Islet of Langerhans (tissue), 1 donor: ENCODE results near the gene CHCHD3.
"Not testable (repeated sequence)": the region's sequence is repeated elsewhere in the genome, so short reads cannot be mapped to it uniquely, and the experiment has no call there.

Experiments used
- FAIRE-seq: peaks from one replicate; lab custom pipeline; 2011; peaks lifted over from hg19 to GRCh38; lab: Jason Lieb, UNC

The CHCHD3 gene

DNA sequence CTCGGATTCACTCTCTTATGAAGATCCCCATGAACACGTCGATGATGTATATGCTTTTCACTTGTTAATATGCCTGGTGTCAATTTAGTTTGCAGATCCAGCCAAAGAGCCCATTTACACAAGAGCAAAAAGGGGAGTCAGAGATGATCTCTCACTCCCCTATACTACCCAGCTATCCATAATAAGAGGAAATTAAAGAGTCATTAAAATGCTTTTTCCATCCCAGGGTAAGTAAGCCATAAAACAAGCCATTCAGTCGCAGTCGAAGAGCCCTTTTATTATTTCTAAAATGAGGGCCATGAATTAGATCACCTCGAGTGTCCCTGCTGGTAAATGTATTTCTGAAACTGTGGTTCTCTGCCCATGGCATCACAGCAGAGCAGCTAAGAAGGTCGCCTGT, 41.2 kb downstream of the CHCHD3 start:
- FAIRE-seq: no peak

DNA sequence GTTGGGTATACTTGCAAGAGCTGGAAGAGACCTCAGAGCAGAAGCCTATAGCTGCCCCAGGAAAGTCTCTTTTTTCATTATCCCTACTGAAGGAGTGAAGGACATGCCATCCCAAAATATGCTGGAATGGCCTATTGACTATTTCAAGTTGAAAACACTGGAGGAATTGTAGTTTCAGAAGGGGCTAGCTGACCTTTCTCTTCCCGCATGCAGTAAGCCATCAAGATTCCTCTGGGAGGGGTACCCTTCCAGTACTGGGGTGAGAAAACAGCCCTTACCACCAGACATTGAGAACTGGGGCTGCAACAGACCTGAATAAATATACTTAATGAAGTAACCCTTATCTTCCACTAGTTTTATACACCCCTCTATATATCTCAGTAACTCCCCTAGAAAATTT, 41.7 kb downstream of the CHCHD3 start:
- no peak for FAIRE-seq

DNA sequence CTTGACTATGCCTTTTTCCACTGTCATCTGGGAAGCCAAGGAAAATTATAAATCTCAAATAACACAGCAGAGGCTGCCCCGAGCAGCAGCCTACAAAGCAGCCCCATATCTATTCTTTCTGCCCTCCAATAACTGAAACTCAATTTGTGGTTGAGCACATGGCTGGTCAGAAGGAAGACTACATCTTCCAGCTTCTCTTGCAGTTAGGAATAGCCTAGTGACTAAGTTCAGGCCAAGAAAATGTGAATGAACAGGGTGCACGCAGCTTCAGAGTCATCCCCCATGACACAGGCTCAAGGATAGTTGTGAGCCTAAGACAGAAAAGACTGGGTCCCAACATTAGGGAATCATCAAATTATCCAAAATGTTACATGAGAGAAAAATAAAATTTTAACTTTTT, 42.3 kb downstream of the CHCHD3 start:
- FAIRE-seq: no peak

DNA sequence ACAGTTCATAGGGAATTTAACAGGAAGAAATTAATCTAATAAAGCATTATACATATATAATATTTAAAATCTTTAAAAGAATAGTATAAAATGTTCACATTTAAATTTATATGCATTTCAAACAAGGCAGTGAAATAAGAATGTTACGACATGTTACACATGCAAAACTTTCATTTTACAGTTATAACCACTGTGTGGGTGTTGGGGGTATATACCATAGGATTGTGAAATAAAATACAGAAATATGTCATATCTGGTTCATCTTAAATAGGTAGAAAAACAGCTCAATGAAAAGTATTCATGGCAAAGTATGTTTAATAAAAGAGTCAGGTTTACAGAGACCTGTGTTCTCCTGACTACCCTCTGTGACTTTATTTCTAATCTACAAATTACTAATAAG, 45.6 kb downstream of the CHCHD3 start:
- FAIRE-seq: no peak

DNA sequence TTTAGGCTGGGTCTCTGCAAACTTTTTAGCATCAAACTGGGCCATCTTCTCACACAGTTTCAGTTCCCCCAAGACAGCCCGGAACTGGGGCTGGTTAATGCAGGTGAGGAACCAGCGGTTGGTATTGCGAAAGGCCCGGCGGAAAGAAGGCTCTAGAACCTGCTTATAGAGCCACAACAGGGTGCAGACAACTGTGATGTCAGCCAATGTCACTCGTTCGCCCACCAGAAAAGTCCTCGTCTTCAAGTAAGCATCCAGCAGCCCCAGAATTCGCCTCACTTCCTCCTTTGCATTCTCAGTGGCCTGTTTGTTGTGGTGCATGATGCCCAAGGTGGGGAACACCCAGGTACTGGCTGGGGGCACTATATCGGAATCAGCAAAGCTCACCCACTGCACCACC, 46.6 kb downstream of the CHCHD3 start:
- FAIRE-seq: not testable (repeated sequence)

DNA sequence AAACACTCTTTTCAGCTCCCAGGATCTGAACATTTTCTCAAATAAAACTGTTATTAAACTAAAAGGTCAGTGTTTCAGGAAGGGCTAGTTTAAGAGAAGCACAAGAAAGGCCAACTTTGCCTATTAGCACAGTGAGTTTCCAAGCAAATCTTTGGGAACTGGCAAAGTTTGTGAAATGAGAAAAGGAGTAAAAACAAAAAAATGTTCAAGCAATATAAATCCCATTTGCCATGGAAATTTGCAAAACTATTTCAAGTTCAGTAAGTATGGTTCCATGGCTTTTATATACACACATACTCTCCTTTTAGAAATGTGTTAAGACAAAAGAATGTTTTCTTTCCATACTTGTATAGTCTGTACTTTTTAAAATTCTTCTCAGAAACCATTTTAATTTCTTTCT, 51.5 kb downstream of the CHCHD3 start:
- no peak for FAIRE-seq

DNA sequence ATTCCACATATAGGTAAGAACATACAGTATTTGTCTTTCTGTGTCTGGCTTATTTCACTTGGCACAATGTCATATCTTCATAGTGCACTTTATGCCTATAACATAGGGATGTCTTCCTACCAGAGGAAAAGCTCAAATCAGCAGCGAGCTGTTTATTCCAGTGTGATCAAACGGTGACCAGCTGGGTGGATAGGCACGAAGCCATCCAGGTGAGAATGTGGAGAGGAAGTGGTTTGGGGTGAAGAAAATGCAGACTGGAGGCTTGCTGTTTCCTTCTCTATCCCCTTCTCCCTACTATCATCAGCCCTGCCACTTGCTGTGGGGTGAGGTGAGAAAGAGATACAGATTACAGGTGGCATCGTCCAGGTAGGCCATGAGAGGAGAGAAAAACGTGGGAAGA, 52.4 kb downstream of the CHCHD3 start:
- no peak for FAIRE-seq

DNA sequence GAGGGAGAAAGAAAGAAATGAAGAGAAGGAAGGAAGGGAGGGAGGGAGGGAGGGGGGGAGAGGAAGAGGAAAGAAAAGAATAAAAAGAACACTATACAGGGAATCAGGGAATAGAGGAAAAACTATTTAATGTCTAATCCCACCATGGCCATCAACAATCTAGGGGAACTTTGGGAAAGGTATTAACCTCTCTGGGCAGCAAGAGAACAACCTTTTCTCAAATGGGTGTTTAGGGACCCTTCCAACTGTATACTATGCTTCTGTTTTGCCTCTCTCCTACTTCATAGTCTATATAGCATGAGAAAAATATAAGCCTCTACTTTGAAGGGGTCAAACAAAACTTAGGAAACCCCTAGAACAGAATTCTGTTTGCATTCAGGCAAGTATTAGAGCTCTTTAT, 54.5 kb downstream of the CHCHD3 start:
- no peak for FAIRE-seq

DNA sequence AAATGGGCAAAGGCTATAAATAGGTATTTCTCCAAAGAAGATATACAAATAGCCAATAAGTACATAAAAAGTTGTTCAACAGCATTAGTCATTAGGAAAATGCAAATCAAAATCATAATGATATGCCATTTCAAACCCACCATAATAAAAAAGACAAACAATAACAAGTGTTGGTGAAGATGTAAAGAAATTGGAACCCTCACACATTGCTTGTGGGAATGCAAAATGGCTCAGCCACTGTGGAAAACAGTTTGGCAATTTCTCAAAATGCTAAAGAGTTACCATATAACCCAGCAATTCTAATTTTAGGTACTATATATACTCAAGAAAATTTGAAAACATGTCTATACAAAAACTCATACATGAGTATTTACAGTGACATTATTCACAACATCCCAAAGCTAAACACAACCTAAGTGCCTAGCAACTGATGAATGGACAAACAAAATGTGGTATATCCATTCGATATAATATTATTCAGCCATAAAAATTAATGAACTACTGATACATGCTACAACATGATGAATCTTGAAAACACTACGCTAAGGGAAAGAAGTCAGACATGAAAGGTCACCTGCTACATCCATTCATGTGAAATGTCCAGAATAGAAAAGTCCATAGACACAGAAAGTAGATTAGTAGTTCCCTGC, 55.6 kb downstream of the CHCHD3 start:
- no peak for FAIRE-seq

DNA sequence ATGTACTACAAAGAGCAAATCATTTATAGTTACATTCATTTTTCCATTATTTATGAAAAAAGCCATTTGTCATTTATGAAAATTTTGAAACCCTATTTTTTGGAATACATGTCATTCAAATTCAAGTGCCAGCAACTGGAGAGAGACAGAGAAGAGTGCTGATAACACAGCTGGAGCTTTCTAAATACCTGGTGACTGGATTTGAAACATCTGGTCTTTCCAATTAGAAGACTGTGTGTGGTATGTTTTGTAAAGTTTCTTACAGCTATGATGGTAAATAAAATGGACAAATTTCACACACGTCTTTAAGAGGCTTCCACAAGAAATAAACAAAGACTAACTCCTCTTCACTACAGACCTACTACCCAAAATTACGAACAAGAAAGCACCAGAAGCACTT, 56.8 kb downstream of the CHCHD3 start:
- FAIRE-seq: no peak

DNA sequence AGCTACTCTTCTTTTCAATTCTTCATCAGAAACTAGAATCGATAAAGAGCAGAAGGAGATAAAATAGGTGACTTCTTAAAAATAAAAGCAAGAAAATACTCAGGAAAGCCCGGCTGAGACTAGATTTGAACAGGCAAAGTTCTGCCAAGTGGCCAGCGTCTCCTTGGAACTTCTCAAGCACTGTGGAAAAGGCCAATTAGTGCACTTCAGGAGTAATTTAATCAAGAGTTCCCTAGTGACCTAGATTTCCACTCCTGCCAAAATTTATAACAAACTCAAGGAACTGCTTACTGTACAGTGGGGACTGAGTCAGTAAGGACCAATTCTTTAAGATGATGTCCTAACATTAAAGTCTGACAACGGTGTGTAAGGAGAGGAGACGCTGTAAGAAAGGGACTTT, 57.3 kb downstream of the CHCHD3 start:
- no peak for FAIRE-seq

DNA sequence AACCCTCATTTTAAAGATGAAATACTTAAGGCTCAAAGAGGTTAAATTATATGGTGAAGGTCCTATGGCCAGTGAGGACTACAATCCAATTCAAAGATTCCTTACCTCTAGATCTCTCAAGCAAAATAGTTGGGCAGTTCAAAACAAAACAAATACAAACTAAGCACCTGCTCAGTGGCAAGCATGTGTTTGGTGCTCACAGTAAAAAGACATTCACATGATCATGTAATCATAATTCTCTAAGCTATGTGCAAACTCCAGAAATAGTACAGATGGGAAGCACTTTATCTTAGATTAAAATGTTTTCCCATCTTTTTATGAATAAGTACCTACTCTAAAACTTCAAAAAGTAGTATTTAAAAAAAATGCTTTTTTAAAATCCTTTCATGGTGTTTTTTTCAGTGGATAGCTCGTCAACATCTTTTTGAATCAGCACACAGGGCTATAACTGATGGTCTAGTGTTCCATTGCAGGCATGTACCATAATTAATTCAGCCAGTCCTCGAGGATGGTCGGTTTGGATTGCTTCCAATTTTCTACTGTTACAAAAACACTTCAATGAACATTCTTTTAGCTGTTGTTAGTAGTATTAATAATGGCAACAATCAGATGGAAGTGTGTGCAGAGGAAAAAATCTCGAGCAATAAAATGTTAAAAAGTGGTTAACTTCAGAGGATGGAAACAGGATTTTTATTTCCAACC, 58.4 kb downstream of the CHCHD3 start:
- FAIRE-seq: no peak

DNA sequence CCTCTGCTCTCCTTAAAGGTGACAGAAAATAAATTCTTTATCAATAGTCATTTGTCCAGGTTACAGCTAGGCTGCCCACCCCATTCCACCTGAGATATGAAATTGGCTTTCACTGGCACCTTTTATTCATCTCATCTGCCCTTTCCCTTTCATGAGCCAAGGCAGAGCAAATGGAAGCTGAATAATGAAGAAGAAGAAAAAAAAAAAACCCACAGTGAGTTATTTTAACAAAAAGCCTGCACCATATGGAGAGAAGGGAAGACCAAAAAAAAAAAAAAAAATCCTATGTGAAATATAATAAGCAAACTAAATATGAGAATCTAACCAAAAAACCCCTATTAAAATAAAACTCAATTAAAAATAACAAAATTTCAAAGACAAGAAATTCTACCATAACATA, 59.2 kb downstream of the CHCHD3 start:
- FAIRE-seq: no peak

DNA sequence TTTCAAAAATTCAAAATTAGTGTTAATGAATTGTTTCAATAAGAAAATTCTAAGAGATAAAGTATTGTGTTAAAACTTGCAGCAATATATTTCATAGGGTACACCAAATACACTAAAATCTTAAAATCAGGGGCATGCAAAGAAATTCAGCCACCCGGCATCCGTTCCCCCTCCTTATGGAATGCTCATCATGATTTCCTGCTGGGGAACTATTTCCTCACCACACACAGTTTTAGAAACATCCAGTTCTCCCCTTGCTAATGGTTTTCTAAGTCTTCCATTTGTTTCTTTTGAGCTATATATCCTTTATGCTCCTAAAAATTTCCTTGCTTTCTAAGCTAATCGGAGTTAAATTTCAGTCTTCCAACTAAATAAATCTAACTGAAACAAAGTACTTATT, 60.7 kb downstream of the CHCHD3 start:
- no peak for FAIRE-seq

DNA sequence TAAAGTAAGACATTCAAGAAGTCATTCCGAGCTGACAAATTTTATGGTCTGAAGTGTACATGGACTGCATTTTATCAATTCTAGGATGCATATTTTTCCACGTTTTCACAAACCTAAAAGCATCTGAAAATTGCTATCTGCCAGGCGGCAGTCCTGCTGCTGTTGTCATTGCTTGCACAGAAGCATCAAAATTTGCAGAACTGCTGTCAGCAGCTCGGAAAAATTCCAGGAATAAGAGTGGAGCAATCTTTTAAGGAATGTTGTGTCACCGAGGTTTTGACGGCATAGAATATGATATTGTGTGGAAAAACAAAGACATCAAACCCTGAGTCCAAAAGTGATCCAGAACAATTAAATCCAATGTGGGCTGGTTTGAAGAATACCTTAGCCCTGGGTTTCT, 61.4 kb downstream of the CHCHD3 start:
- FAIRE-seq: no peak

DNA sequence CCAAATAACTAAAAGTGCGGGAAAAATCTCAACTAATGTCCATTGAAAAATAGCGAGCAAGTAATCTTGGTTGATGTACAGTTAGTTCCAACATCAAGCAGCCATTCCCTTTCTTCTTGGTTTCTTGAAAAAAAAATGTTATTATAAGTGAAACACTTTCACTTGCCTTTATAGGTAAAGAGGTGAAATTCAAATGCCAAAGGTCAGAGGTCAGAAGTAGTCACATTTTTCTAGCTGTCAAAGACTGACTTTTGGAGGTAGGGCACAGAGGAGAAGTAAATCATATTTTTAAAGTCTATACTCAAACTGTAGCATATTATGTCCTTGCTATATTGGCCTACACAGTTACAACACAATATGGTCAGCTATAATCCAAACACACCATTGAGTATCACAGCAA, 62.3 kb downstream of the CHCHD3 start:
- no peak for FAIRE-seq

DNA sequence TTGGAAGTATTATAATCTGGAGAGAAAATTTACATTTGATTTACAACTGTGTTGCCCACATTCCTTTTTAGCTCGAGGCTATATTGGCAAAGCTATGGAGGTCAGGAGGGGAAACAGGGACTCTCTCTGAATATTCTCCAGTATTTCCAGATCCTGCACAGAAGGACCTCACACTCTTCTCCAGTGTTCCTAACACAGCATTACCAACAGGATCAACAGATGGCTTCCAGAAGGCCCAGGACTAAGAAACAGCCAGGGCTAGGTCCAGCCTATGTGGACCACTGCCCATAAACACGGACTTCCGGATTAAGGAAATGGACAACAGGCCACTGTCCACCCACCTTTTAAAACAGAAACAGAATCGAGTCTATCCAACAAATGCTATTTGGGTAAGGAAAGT, 65.3 kb downstream of the CHCHD3 start:
- FAIRE-seq: no peak

DNA sequence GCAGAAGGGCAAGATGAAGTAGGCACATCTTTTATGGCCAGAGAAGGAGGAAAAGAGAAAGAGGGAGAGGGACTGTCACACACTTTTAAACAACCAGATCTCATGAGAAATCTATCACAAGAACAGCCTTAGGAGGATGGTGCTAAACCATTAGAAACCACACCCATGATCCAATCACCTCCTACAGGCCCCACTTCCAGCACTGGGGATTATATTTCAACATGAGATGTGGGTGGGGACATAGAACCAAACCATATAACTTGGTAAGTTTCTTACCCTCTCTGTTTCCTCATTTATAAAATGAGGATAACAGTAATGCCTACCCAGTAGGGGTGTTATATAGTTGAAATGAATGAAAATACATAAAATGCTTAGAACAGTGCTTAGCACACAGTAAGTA, 66.0 kb downstream of the CHCHD3 start:
- FAIRE-seq: no peak

DNA sequence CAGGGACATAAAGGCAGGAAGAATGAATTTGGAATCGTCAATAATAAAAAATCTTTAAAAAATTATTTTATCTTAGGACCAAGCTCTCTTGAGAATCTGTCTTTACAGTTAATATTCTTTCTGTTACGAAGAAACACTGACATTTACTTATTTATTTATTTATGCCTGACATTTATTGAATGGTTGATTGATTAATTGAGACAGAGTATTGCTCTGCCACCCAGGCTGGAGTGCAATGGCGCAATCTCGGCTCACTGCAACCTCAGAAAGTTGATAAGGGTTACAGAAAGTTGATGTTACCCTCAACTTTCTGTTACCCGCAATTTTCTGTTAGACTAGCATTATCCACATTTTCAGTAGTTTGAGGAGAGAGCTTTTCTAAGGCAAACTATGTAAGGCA, 70.1 kb downstream of the CHCHD3 start:
- no peak for FAIRE-seq

DNA sequence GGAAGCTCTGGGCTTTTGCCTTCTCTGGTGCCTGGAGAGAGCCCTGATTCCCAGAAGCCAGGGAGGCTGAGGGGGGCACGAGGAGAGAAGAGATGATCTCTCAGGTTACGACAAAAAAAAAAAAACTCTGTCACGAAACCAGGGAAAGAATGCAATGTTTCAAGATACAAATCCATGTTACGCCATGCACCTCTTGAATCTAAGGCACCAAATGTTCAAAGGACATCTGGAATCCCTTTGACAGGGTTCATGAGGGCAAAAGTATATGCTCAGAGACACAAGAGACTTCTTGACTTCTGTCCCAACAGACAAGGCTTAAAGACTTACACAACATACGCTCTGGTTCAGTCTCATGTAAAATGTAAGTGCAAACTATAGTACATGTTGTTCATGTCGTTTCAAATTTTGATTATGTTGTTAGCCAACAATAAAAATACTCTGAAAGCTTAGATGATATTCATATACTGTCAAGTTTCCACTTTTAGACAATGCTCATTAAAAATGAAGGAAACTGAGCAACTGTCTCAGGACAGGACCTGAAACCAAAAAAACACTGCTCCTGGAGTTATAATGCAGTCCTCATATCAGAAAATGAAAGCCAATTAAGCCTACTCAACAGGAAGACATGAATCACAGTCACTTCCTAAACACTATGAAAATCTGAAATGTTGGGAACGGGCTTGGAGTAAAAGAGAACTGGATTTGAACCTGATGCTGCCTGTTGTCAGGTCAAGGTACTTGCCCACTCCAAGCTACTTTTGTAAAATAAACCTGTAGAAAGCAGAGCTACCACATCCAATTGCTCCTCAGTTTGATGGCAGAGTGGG, 72.3 kb downstream of the CHCHD3 start:
- no peak for FAIRE-seq

DNA sequence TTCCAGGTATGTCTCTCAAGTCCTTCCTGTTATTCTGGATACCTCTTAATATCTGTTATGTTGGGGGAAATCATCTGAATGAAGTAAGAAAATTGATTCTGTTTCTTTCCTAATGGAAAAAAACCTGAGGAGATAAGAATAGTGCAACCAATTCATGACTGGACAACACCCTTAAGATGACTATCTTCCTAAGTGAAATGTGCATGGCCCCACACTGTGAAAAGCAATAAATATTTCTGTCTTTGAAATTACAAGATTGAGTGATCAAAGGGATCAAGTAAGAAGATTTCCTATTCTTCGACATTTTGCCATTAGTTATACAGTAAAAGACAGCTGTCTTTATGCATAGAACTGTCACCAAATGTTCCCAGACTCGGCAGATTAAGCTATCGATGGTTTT, 73.9 kb downstream of the CHCHD3 start:
- no peak for FAIRE-seq

DNA sequence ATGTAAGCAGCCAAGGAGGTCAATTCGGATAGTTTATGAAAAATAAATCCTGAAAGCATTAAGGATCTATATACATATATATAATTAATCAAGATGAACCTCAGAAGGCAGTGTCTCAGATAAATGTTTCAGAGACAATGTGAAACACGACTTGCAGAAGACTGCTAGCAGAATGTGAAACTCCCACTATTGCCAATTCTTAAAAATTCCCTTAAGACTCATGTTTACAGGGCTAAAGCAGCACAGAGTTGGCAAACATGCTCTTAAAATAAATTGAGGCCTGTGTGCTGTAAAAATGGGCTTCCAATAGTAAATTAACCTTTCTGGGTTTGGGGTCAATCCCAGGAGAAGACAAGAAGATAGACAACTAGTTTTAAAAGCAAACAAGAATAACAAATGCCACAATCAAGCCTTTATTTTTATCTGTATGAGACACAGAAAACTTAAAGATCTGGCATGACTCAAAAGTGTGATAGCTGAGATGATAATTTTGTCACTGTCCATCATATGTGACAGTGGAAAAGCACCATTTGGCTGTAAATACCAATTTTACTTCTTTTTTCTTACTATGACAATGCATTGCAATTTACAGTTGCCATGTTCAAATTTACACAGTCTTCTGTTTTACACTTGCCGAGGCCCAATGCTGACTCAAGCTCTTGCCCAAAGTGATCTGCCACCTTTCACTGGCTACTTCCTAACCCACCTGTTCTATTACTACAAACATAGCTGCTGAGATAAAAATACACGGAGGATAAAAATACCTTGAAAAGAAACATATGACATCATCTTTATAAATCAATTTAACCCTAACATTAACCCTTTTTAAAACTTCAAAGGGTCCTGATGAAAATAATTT, 78.6 kb downstream of the CHCHD3 start:
- FAIRE-seq: peak; percentile 55

DNA sequence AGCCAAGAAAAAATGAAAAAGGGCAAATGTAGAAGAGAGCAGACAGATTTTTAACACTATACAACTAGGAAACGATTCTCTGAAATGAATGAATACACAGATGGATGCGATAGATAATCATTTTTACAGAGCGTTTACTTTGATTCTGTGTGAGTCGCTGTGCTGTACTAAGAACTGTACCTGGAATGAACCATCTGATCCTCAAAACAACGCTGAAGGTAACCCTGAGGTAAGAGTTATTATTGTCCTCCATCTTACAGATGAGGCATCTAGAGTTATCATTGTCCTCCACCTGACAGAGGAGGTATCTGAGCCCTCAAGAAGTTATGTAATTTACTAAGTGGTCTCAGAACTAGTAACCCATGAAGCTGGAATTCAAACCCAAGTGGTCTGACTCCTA, 80.2 kb downstream of the CHCHD3 start:
- no peak for FAIRE-seq
